ENCODE data around the gene TMEM217.

TMEM217 gene

GRCh38 chr6:37279366-37280134 is 21.6 kb upstream of the TMEM217 start:
- no peak for DNase-seq

DNA sequence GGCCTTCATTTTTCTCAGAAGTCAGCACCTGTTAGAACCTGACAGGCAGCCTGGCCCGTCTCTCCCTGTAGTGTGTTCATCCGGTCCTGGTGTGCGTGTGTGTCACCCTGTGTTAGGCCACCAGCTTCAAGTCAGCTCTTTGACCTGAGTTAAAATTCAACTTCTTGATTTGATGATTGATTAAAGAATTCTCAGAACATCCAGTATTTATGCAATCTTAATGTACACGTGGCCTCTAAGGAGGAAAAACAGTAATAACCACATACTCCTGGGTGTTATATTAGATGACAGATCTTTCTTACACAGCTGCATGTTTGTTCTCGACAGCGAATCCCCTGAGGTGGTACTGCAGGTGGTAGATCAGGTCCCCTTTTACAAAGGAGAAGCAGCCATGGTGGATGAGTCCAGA is 19.1 kb upstream of the TMEM217 start:
- DNase-seq = no peak

DNA sequence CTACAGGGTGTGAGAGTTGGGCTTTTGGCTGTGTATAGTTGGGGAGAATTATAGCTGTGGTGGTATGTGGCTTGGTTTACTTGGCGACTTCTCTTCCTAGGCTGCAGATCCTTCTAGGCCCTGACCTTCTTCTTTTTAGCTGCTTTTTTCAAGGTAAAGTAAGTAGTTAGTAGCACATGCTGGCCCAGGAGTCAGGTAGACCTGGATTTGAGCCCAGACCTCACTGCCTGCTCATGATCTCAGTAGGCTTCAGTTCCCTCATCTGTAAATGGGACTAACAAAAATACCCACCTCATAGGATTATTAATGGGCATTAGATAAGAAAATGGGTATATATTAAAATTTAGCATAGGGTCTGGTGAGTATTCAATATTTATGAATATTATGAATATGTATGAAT is 17.4 kb upstream of the TMEM217 start:
- no peak for DNase-seq

GRCh38 chr6:37273690-37274089 is 15.7 kb upstream of the TMEM217 start:
- DNase-seq = no peak

- peak in 1 of 2 donors; percentile 9 for DNase-seq
Measured at GRCh38 chr6:37272834-37273566, 15.1 kb upstream of the TMEM217 start.

DNA sequence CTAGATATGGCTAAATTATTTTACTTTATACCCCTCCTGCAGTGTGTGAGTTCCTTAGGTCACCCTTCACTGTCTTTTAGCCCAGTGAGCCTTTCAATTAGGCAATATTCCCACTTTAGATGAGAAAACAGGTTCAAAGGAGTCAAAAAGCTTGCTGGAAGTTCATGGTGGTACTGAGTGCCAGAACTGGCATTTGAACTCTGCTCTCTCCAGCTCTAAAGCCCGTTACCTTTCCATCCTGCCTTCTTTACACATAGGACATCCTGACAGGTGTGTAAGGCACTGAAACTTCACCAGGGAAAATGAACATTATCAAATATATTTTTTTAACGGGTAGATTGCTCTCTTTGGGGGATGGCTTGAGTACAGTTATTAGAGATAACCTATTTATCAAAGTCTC is 11.2 kb upstream of the TMEM217 start:
- no peak for DNase-seq

GRCh38 chr6:37265860-37266259 is 7.9 kb upstream of the TMEM217 start:
- DNase-seq = no peak

DNA sequence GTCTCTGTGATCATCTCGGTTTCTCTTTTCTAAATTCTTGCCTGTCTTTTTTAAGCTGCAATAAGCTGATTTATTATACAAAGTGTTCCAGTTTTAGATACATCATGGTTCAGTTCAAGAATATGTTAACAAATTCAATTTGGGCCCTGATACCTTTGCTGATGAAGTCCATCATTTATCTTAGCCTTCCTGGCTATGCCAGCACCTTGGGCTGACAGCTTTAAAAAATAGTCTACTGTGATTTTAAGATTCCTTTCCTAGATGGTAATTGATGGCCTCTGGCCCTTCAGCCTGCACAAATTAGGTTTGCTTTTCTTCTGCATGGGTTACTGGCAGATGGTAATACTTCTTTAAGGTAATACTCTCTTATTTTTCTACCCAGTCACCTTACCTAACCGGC is 7.1 kb upstream of the TMEM217 start:
- no peak for DNase-seq

DNA sequence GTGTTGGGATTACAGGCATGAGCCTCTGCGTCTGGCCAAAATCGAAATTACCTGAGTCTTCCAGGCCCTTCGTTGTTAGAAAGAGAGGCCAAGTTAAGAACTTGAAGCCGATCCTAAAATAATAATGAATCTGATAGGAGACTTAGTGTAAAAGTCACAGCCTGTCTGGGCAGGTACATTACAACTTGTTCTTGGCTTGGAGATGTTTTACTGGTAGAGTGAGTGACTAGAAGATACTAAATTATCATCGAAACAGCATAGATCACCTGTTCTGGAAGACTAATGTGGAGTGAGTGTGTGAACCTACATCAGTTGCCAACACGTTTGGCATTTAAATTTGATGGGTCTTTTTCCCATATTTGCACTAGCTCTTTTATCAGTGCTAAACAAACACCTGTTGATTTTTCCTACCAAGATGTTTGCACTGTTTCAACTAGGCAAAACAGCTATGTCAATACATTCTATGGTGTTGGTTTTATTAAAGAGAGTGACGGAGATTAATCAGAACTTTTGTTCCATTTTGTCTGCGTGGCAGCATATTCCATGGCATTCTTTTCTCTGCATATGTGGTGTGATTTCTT is 4.6 kb upstream of the TMEM217 start:
- DNase-seq = no peak

DNA sequence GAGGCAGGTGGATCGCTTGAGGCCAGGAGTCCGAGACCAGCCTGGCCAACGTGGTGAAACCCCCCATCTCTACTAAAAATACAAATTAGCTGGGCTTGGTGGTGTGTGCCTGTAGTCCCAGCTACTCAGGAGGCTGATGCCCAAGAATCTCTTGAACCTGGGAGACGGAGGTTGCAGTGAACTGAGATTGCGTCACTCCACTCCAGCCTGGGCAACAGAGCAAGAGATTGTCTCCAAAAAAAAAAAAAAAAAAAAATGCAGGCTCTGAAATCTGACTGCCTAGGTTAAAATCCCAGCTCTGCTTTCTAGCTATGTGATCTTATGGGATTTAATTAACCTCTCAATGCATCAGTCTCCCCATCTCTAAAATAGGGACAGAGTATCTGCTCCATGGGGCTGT is 3.3 kb upstream of the TMEM217 start:
- no peak for DNase-seq

GRCh38 chr6:37260444-37260843 is 2.5 kb upstream of the TMEM217 start:
- DNase-seq = no peak

- peak in 1 of 2 donors; percentile 56 for DNase-seq
Measured at GRCh38 chr6:37260040-37260439, 2.1 kb upstream of the TMEM217 start.

DNA sequence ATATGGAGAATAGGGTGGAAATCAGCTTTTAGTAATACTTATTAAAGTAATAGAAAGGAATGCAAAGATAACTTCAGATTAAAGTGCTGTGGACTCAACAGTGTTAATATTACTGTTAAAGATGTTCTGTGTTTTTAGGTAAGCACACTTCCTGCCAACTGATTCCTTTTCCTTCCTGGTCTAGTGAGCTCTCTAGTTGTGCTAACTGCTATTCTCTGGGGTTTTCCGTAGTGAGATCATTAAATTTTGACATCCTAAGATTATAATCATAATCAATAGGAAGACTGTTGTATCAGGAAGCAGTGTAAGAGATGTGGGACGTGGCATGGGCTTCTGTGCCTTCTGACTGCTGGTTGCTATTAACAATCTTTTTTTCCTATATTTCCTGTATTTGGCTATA is 1.2 kb upstream of the TMEM217 start:
- peak in 1 of 2 donors; percentile 73 for DNase-seq

- peak in 1 of 2 donors; percentile 12 for DNase-seq
Measured at GRCh38 chr6:37258405-37259105, 611 bp upstream of the TMEM217 start.

GRCh38 chr6:37257320-37257633 is 667 bp downstream of the TMEM217 start:
- no peak for DNase-seq

DNA sequence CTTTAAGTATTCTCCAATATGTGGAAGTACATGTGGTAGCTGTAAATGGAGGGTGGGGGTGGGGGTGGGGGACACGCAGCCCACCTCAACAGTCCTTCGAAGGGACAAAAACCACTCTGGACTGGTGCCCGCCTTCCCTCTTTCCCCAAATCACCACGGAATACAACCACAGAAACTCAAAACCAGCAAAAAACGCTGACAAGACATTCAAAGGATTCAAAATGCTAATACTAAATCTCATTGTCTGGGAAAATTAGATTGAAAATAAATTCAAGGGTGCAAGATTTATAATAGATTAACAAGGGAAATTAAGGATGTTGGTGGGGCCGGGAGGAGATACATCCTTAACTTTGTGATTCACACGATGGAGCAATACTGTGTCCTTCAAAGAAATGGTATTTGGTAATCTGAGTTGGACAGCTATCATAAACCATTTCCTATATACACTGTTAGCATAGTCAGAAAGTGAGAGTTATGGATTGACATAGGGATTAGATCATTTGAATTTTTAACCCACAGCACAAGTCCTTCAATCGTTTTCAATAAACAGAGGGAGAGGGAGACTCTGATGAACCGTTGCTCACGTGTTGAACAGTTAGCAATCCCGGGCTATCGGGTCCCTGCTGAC is 1.1 kb downstream of the TMEM217 start:
- no peak for DNase-seq

DNA sequence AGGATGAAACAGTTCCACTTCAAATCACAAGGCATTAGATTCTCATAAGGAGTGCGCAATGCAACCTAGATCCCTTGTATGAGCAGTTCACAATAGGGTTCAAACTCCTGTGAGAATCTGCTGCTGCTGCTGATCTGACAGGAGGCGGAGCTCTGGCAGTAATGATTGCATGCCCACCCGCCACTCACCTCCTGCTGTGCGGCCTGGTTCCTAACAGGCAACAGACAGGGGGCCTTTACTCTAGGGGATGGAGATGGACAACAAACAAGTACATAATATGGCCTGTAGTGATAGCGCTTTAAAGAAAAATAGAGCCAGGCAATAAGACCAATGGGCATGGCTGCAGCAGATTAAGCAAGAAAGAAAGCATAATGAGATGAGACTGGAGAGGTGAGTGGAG is 3.1 kb downstream of the TMEM217 start:
- DNase-seq = no peak

GRCh38 chr6:37253486-37254007 is 4.4 kb downstream of the TMEM217 start:
- no peak for DNase-seq

GRCh38 chr6:37251211-37251780 is 6.6 kb downstream of the TMEM217 start:
- DNase-seq = no peak

DNA sequence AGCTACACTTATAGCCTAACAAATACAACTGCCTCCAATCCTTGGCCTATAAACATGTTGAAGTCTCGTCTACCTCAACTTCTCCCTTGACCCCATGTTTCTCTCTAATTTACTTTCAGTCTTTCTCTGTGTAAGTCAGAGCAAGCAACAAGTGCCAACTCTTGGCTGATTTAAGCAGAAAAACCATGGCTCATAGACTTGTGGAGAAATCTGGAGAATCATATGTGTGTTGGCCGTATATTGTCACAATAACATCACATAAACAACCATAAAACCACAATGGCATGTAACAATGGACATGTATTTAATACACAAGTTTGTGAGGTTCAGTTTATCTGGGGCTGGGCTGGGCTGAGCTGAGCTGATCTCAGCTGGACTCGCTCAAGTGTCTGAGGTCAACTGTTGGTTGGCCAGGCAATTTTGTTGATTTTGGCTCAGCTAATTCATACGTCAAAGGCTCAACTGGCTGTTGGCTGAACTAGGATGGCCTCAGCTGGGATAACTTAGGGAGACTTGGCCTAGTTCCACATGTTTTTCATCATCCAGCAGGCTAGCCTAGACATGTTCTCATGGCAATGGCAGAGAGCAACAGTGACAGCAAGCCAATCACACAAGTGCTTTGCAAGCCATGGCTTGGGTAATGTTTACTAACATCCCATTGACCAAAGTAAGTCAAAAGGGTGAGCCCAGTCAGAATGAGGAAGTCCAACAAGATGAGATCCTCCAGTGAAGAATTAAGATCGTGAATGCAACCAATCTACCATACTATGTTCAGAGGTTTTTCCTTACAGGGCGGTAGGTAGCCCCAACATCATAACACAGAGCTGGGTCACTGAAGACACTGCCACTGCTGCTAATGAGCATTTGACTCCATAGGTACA is 13.3 kb downstream of the TMEM217 start:
- DNase-seq = no peak

DNA sequence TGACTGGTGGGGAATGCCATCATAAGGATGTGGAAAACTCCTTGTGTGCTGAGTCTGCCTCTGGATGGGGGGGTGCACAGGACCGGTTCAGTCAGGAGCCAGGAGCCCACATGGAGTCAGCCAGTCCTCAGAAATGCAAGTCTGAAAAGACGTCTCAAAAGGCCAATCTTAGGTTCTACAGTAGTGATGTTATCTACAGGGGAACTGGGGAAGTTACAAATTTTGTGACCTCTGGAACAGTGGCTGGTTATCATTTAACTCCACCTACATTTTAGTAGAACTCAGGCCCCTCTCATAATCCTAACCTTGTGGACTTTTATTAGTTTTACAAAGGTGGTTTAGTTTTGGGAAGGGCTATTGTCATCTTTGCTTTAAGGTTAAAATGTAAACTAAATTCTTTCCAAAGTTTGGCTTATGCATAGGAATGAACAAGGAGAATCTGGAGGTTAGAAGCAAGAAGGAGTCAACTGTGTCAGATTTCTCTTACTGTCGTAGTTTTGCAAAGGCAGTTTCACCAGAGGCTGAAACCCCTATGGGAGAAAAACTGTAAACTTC is 14.1 kb downstream of the TMEM217 start:
- DNase-seq = no peak
